Body of pancreas (tissue), 4 donors: ENCODE results near the gene AFM.

Experiments used
- POLR2A ChIP-seq, 3 donors: fragments of 450-650 bp; IDR thresholded peaks; one replicate each; pipeline ENCODE4 v1.6.1; 2016; ENCODE audit warnings: antibody characterized with exemption in 3 of 3, mild to moderate bottlenecking in 2 of 3
- TF ChIP-seq, protein P1 (sequence below), 7 experiments: fragments of 450-650 bp in 4 of 7; fragments of 200-600 bp in 3 of 7; sonication (generic) in 3 of 7; IDR thresholded peaks; one replicate each; pipeline ENCODE4 v1.5.1; 2016 to 2019; ENCODE audit warnings: antibody characterized with exemption in 7 of 7

DNA sequence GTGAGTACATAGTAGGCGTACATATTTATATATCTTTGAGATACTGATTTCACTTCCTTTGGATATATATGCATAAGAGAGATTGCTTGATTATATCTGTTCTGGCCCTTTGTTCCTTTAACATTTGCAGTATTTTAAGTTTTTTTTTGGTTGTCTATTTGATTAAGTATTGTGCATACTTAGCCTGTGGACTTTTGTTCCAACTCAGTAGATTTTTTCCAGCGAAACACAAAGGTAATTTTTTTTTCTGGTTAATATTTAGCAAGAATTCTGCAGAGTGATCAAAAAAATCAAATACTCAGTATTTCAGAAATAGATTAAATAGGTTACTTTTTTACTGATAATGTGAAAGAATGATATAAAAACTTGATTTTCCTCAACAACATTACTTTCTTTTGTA is at the start of gene AFM:
- TF ChIP-seq, protein P1, sequence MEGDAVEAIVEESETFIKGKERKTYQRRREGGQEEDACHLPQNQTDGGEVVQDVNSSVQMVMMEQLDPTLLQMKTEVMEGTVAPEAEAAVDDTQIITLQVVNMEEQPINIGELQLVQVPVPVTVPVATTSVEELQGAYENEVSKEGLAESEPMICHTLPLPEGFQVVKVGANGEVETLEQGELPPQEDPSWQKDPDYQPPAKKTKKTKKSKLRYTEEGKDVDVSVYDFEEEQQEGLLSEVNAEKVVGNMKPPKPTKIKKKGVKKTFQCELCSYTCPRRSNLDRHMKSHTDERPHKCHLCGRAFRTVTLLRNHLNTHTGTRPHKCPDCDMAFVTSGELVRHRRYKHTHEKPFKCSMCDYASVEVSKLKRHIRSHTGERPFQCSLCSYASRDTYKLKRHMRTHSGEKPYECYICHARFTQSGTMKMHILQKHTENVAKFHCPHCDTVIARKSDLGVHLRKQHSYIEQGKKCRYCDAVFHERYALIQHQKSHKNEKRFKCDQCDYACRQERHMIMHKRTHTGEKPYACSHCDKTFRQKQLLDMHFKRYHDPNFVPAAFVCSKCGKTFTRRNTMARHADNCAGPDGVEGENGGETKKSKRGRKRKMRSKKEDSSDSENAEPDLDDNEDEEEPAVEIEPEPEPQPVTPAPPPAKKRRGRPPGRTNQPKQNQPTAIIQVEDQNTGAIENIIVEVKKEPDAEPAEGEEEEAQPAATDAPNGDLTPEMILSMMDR (IDR thresholded peaks at IDR 0.05): no peak
- TF ChIP-seq POLR2A (IDR thresholded peaks at IDR 0.05): no peak
